HepG2 (cell line): ENCODE data around the gene FAM171A2. TPM values are rescaled to one million over a fixed set of nuclear protein-coding genes. Genes with fewer than 3 reads are reported as not detected.
A peak's percentile ranks its signal among the peaks of the same experiment; 100 is the strongest.

Experiments used
- CBX2 ChIP-seq, 2 experiments: fragments of 200-600 bp in 1 of 2; sonication (generic); formaldehyde crosslinking in 1 of 2; IDR thresholded peaks; 2 replicates each; pipeline versions ENCODE4 v1.7.0 to v1.8.1; 2018 to 2022; ENCODE audit warnings: low read depth in 2 of 2, low read length in 1 of 2, mild to moderate bottlenecking in 1 of 2, missing genetic modification reagents in 1 of 2
- HBP1 ChIP-seq: IDR thresholded peaks from 2 replicates; pipeline ENCODE4 v1.6.1; 2016; ENCODE audit warnings: low read depth, control low read depth
- KIAA2018 ChIP-seq: sonication (generic); formaldehyde crosslinking; IDR thresholded peaks from 2 replicates; pipeline ENCODE4 v1.5.0; 2020; ENCODE audit warnings: mild to moderate bottlenecking, missing genetic modification reagents, borderline replicate concordance
- TBL1XR1 ChIP-seq: fragments of 150-350 bp; IDR thresholded peaks from 2 replicates; pipeline ENCODE4 v1.6.1; 2014; ENCODE audit warnings: borderline replicate concordance, low read length; ENCODE audit not compliant: partially characterized antibody
- TCF12 ChIP-seq, 2 experiments: fragments of 450-650 bp in 1 of 2; sonication (generic) in 1 of 2; formaldehyde crosslinking in 1 of 2; IDR thresholded peaks; 2 replicates each; pipeline versions ENCODE4 v1.6.1 to v1.8.0; 2017 to 2022; ENCODE audit warnings: antibody characterized with exemption in 1 of 2, mild to moderate bottlenecking in 1 of 2, missing genetic modification reagents in 1 of 2, moderate library complexity in 1 of 2
- XBP1 ChIP-seq: sonication (generic); formaldehyde crosslinking; IDR thresholded peaks from 2 replicates; pipeline ENCODE4 v1.5.0; 2020; ENCODE audit warnings: missing genetic modification reagents
- ZBTB20 ChIP-seq: sonication (generic); formaldehyde crosslinking; IDR thresholded peaks from 2 replicates; pipeline ENCODE4 v1.8.1; 2023; ENCODE audit warnings: missing genetic modification reagents, low read depth, mild to moderate bottlenecking, borderline replicate concordance
- ZKSCAN1 ChIP-seq: fragments of 150-350 bp; IDR thresholded peaks from 2 replicates; pipeline ENCODE4 v1.6.1; 2014; ENCODE audit warnings: low read length
- ZKSCAN5 ChIP-seq: sonication (generic); formaldehyde crosslinking; IDR thresholded peaks from 2 replicates; pipeline ENCODE4 v1.5.1; 2020; ENCODE audit warnings: mild to moderate bottlenecking, missing genetic modification reagents
- ZNF710 ChIP-seq: sonication (generic); formaldehyde crosslinking; IDR thresholded peaks from 2 replicates; pipeline ENCODE4 v1.5.0; 2020; ENCODE audit warnings: mild to moderate bottlenecking, missing genetic modification reagents, borderline replicate concordance
- polyA plus RNA-seq, 8 experiments: library from polyadenylated mRNA; depleted of rRNA in 3 of 8; stranded (reverse) in 7 of 8; unstranded in 1 of 8; fragments of >200 nt; fragmentation: Illumina TruSeq in 4 of 8; extraction: Trizol in 4 of 8; gene quantifications; 2 replicates each; pipeline versions ENCODE4 v1.2.1 to v1.2.3, GENCODE V29; 2011 to 2016; ENCODE audit warnings: low read depth in 4 of 8, missing spikeins in 1 of 8, mixed read lengths in 1 of 8; ENCODE audit not compliant: insufficient read depth in 1 of 8
- total RNA-seq, 5 experiments: library from RNA; depleted of rRNA; stranded (reverse); fragments of >200 nt; fragmentation: Illumina TruSeq; extraction: Trizol; gene quantifications; 2 replicates each; pipeline ENCODE4 v1.2.3, GENCODE V29; 2016; ENCODE audit warnings: low read depth in 1 of 5
- TF ChIP-seq, protein P1 (sequence below): sonication (generic); formaldehyde crosslinking; IDR thresholded peaks from 2 replicates; pipeline ENCODE4 v1.4.0; 2020; ENCODE audit warnings: low read depth, mild to moderate bottlenecking, missing genetic modification reagents

The FAM171A2 gene
- total and polyA plus RNA-seq, 2 of the 13 experiments (the other 11 are each of a cell fraction or from before 2014, with no cell fraction given) = 1.8 to 3.6 TPM

DNA sequence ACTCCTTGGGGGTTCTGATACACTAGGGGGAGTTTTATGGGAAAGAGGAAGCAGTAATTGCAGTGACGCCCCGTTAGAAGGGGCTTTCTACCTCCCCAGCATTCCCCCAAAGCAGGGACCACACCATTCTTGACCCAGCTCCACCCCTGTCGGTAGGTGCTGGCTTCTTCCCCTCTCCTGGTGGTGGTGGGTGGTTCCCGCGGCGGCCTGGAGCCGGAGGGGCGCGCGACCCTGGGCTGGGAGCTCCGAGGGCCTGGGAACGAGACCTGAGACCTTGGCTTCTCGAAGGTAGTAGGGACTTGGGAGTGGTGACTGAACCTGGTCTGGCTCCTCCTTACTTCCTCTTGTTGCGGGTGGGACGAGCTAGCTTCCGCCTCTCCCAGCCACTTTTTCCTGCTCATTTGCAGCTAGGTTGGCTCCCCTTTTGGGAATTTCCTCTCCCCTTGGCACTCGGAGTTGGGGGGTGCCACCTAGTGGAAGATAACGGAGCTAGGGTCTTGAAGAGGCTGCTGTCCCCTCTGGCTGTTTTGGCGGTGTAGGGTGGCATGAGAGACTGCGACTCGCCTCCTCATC, 18.1 kb downstream of the FAM171A2 start (continued):
- TF ChIP-seq KIAA2018 (CRISPR knock-in tag) = no peak
- TF ChIP-seq ZNF710 (CRISPR knock-in tag) = no peak
- TF ChIP-seq CBX2 (IDR thresholded peaks at IDR 0.05; ENCODE audit: low read depth, low read length) = no peak
- TF ChIP-seq CBX2 (CRISPR knock-in tag; IDR thresholded peaks at IDR 0.05; ENCODE audit: low read depth) = no peak
- TF ChIP-seq, protein P1, sequence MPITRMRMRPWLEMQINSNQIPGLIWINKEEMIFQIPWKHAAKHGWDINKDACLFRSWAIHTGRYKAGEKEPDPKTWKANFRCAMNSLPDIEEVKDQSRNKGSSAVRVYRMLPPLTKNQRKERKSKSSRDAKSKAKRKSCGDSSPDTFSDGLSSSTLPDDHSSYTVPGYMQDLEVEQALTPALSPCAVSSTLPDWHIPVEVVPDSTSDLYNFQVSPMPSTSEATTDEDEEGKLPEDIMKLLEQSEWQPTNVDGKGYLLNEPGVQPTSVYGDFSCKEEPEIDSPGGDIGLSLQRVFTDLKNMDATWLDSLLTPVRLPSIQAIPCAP (CRISPR knock-in tag) = no peak
- TF ChIP-seq ZKSCAN1 = no peak
- no peak for TF ChIP-seq XBP1 (CRISPR knock-in tag)
- TF ChIP-seq ZKSCAN5 (CRISPR knock-in tag) = no peak
- TF ChIP-seq ZBTB20 (CRISPR knock-in tag) = peak; percentile 15; the same call in 1 of the 2 replicates
- no peak for TF ChIP-seq TCF12 (IDR thresholded peaks at IDR 0.05)
- no peak for TF ChIP-seq TCF12 (CRISPR knock-in tag; IDR thresholded peaks at IDR 0.05)
- no peak for TF ChIP-seq TBL1XR1
- TF ChIP-seq HBP1 (CRISPR knock-in tag) = no peak
